Globus pallidus (tissue), 1 donor: Measurements from ENCODE around the gene EEF2K.
A peak's percentile ranks its signal among the peaks of the same experiment; 100 is the strongest.
"Not testable (repeated sequence)": the region's sequence is repeated elsewhere in the genome, so short reads cannot be mapped to it uniquely, and the experiment has no call there.

ENCODE experiments used
- DNase-seq: peaks from one replicate; pipeline ENCODE4 v3.0.0-alpha.2; 2015; ENCODE audit warnings: low spot score

EEF2K gene

DNA sequence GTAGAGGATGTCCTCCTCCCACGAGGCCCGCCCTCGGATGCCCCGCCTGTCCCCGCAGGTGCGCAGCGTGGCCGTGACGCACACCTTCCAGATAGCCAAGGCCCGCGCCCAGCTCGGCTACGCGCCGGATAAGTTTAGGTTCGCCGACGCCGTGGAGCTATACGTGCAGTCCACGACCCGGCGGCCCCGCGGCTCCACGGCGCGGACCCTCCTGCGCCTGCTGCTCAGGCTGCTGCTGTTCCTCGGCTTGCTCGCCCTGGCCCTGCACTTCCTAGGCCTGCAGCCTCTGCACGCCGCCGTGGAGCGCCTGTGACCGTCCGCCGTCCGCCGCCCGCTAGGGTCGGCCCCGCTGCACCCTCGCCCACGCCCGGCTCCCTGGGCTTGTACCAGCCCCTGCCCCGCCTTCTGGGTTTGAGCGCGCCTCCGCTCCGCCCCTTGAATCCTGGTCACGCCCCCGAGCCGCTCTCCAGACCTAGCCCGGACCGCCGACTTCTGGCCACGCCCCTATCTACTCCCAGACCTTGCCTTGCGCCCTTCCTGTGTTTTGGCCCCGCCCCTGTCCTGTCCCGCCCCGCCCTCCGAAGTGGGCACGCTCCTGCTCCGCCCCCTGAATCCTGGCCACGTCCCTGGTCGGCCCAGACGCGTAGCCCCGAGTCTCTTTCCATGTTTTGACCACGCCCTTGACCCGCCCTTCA is 15.8 kb upstream of the EEF2K start:
- no peak for DNase-seq

- peak; percentile 100 for DNase-seq
These were observed 15.1 kb upstream of the EEF2K start for GRCh38 chr16:22190776-22191531.

- DNase-seq, result peak; percentile 49
These were observed 14.4 kb upstream of the EEF2K start for GRCh38 chr16:22191532-22192260.

DNA sequence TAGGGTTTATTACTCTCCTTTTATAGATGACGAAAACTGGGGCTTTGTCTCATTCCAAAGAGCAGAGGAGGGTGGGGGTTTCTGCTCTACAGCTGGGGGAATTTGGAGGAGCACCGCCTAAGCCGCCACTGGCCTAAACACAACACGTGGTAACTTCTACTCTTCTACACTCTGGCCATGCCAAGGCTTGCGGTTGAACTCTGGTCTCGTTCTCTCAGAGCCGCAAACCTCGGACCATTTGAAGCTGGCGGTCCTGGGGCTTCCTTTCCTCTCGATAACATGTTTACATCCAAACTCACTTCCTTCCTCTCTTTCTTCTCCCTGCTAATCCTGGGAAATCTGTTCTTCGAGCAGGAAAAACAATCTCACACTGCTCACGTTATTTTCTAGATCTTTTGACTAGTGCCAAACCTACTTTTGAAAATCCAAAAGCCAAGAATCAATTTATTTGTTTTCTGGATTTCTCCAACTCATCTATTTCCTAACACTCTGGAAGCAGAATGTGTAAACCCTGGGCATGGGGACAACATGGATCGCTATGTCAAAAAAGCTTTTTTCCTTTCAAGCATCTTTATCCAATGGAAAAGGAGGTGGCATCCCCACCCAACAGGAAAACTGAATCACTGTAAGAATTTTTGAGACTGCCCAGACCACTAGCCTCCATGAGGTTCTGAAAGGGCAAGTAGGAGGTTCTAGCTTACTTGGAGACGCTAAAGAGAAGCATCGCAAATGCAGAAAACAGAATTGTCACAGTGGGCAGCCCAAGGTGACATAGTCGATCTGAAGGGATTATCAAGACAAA is 13.6 kb upstream of the EEF2K start:
- peak; percentile 73 for DNase-seq

DNA sequence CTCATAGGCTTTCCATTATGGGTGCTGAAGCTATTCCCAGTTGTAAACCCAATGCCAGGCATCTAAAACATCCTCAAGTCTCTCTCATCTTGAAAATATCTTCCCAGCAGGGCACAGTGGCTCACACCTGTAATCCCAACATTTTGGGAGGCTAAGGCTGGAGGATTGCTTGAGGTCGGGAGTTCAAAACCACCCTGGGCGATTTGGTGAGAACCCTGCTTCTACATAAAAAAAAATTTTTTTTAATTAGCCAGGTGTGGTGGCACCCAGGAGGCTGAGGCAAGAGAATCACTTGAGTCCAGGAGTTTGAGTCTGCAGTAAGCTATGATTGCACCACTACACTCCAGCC is 13.0 kb upstream of the EEF2K start:
- DNase-seq, result no peak

- DNase-seq, result no peak
These were observed 11.2 kb upstream of the EEF2K start for GRCh38 chr16:22194707-22195444.

DNA sequence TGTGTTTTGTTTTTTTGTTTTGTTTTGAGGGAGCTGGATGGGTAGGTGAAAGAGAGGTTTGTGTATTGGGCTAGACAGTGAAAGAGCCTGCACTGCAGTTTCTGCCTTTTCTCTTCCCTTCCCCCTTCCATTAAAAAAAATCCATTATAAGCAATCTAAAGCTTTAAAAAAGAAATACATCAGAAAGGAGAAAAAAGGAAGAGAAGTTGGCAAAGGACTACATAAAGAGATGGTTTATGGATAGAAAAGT is 10.7 kb upstream of the EEF2K start:
- no peak for DNase-seq

- DNase-seq, result peak; percentile 95
These were observed 10.2 kb upstream of the EEF2K start for GRCh38 chr16:22195695-22196558.

DNA sequence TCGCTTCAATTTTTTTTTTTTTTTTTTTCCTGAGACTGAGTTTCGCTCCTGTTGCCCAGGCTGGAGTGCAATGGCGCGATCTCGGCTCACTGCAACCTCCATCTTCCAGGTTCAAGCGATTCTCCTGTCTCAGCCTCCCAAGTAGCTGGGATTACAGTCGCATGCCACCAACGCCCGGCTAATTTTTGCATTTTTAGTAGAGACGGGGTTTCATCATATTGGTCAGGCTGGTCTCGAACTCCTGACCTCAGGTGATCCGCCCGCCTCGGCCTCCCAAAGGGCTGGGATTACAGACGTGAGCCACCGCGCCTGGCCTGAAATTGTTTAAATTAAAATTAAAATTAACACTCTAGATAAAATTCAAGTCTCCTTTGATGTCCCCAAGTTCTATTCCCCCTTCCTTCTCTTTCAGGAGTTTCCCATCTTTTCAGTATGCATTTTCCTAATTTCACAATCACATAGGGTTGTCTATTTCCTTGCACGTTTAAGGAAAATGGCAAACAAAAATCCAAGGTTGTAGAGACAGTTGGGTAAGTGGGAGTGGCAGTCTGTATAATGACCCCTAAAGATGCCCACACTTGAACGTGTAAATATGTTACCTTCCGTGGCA is 9.4 kb upstream of the EEF2K start:
- not testable (repeated sequence) for DNase-seq

DNA sequence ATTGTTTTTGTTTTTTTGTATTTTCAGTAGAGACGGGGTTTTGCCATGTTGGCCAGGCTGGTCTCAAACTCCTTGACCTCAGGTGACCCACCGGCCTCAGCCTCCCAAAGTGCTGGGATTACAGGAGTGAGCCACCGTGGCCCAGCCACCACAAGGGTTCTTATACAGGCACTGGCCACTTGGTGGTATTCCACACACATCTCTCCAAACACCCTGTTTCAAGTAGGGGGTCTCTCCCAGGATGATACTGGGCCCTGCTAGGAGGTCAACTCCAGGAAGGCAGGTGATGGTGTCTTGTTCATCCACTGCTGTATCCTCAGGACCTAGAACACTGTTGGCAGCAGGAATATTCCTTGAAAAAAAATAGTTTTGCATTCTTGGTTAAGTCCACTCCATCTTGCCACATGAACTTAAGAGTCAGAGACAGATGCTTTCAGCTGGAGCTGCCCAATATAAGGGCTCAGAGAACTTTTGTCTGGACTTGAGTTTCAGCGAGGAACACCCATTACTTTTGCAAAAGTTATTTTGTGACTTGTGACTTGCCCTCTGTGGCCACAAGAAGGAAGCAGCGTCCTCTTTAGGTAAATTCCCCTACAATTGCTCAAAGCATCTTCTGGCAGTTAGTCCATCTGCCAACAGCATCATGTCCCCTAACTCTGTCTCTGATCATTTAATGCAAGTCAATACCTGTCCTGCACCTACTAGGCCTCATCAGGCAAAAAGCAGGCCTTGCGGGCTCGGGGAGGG is 7.4 kb upstream of the EEF2K start:
- DNase-seq, result no peak

- DNase-seq, result no peak
These were observed 3.8 kb upstream of the EEF2K start for GRCh38 chr16:22202261-22202637.

GRCh38 chr16:22203091-22203490 is 3.0 kb upstream of the EEF2K start:
- DNase-seq, result no peak

- DNase-seq, result no peak
These were observed 1.9 kb upstream of the EEF2K start for GRCh38 chr16:22204091-22204655.

- no peak for DNase-seq
These were observed 483 bp upstream of the EEF2K start for GRCh38 chr16:22205577-22206012.

DNA sequence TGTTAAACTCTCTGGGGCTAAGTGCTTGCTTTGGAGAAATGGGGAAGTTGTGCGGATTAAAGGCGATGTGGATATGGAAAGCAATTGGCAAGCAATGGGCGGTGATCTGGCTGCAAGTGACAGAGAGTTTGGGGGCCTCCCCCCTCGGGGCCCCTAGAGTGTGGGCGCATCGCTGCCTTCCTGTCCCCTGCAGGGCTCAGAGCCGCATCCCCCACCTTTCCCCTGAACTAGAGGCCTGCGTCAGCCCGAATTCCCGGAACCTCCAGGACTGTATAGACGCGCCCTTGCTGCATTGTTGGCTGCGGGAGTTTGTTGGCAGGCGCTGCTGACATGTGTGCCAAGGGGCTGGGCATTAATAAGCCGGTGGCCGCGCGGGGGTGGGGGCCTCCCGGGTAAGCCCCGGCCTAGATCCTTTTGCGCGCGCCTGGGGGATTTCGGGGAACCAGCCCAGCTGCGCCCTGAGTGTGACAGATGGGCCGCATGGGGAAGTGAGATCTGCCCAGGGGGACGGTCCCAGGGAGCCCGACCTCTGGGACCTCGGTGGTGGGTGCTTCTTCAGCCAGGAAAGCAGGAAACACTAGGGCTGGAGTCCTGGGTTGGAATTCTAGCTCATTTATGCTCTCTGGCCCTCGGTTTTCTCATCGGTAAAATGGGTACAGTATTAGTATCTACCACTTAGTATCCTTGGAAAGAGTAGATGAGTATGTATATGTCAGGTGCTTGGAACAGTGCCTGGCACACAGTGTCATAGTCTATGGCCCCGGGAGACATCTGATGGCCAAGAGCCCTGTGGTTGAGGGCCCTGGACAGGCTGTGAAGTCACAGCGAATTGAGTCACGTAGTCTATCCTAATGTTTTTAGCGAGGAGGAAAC is 1.0 kb downstream of the EEF2K start:
- peak; percentile 53 for DNase-seq

DNA sequence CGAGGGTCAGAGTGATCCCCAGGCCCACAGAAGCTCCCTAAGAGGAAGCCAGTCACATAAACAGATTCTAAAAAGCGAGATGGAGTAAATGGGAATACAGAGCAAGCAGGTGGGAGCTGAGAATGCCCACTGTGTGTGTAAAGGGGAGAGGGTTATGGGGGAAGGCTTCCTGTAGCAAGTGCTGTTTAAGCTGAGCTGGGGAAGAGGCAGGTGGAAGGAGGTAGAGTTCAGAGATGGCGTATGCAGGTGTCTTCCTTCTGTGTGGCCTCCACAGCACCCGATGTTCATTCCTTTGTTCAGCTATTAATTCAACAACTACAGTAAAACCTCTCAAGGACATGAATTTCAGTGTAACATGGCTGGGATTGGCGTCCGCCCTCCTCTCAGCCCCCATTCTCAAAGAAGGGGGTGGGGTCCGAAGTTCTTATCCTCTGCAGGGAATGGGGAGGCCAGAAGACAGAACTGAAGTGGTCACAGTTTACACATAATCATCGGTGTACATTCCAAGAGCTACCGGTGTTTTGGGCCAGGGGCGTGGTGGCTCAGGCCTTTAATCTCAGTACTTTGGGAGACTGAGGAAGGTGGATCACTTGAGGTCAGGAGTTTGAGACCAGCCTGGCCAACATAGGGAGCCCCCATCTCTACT is 1.8 kb downstream of the EEF2K start:
- no peak for DNase-seq

DNA sequence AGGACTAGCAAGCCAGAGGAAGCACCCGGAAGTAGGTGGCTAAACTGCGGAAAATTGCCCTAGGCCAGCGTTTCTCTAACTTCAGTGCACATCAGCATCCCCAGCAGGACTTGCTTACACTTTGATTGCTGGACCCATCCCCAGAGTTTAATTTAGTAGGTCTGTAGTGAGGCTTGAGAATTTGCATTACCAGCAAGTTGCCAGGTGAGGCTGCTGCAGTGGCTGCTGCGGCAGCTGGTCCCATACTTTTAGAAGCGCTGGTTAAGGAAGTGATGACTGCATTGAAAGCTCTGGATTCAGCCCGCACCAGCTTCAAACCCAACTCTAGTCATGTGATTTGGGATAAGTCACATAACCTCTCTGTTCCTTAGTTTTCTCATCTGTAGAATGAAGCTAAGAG is 4.2 kb downstream of the EEF2K start:
- DNase-seq, result no peak

GRCh38 chr16:22210854-22211253 is 4.8 kb downstream of the EEF2K start:
- no peak for DNase-seq
